GM15510 (cell line): Measurements from ENCODE around the gene BRIP1.

Experiments used
- POLR2A ChIP-seq: IDR thresholded peaks from 3 replicates; pipeline ENCODE4 v1.6.1; 2011; ENCODE audit warnings: borderline replicate concordance; ENCODE audit not compliant: insufficient read length; ENCODE audit errors: extremely low read depth

The BRIP1 gene

GRCh38 chr17:61662186-61662585 lies 201.1 kb downstream of the BRIP1 start:
- no peak for TF ChIP-seq POLR2A

GRCh38 chr17:61660746-61661485 lies 202.4 kb downstream of the BRIP1 start:
- no peak for TF ChIP-seq POLR2A

DNA sequence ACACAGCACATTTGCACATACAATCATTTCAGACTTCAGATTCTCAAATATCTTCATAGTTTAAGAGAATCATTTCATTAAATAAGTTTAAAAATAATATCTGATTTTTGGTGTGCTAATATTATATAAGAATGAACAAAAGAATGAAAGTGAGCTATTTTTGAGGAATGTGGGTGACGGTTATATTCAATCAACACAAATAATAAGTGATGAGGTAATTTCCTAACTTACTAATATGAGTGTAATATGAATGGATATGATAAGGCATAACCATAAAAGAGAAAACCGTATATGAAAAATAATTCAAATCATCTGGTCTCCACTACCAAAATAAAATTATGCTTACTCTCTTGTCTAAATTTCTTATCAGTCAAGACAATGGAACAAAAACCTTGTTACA lies 203.9 kb downstream of the BRIP1 start:
- TF ChIP-seq POLR2A, result no peak

- TF ChIP-seq POLR2A, result no peak
Measured at GRCh38 chr17:61658183-61658582, 205.1 kb downstream of the BRIP1 start.

DNA sequence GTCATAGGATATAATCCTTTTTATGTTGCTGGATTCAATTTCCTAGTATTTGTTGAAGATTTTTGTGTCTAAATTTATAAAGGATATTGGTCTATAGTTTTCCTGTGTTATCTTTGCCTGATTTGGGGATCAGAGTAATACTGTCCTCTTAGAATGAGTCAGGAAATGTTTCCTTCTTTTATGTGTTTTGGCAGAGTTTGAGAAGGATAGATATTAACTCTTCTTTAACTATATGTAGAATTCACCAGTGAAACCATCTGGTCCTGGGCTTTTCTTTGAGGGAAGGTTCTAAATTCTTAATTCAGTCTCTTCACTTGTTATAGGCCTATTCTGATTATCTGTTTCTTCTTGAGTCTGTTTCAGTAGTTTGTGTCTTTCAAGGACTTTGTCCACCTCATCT lies 206.0 kb downstream of the BRIP1 start:
- no peak for TF ChIP-seq POLR2A

GRCh38 chr17:61656721-61657217 lies 206.6 kb downstream of the BRIP1 start:
- TF ChIP-seq POLR2A, result no peak

DNA sequence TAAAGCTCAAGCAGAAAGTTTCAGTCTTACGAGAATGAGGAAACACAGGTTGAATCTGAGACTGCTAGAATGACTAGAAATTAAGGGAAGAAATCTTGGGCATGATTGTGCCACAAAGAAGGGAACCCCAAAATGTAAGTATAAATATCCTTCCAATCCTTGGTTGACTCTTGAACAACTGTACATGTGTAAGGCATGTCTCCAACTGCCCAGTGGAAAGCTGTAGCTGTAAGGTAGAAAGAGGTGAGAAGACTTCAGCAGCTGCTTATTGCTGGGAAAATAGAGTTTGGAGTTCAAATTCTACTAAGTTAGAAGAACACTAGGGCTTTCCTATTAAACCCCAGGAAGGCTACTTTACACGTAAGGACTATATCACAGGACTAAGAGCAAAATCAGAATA lies 212.6 kb downstream of the BRIP1 start:
- TF ChIP-seq POLR2A, result no peak

DNA sequence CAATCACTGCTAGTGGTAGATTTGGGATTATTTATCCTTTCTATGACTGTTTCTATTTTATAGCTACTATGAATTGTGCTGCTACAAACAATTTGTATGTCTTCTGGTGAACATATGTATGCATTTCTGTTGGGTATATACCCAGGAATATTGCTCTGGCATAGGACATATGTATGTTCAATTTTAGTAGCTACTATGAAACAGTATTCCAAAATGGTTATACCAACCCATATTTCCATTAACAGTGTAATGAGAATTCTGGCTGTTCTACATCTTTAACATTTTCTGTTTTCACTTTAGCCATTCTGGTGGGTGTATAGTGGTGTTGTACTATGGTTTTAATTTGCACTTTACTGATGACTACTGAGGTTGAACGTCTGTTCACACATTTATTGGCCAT lies 214.7 kb downstream of the BRIP1 start:
- TF ChIP-seq POLR2A, result no peak

DNA sequence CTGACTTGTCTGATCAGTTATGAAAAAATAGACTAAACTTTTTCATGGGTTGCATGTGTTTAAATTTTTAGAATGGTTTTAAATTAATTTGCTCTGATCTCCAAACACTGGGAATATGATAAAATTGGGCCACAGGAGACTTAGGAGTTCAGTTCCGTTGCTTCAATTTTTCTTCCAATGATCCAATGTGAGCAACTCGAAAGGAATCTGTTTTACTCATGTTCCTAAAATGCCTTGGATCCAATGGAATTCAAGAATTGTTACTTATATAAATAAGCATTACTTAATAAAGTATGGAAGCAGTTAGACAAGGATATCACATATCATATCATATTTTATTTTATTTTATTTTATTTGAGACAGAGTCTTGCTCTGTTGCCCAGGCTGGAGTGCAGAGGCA lies 216.3 kb downstream of the BRIP1 start:
- no peak for TF ChIP-seq POLR2A

DNA sequence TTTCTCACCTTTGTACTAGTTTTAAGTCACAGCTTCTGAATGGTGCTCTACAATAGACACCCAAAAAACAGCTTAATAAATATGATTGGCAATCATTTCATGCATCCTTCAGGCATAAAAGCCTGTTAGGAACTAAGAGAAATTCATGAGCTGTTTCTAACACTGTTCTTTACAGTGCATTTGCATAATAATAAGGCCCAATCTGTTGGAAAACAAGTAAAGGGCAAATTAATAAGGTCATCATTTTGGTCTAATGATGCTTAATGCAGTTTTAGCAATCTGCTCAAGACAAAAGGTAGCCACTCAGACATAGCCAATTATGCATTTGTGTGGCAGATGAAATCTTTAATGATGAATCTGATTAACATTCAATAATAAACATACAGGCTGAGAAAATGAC lies 216.8 kb downstream of the BRIP1 start:
- TF ChIP-seq POLR2A, result no peak

DNA sequence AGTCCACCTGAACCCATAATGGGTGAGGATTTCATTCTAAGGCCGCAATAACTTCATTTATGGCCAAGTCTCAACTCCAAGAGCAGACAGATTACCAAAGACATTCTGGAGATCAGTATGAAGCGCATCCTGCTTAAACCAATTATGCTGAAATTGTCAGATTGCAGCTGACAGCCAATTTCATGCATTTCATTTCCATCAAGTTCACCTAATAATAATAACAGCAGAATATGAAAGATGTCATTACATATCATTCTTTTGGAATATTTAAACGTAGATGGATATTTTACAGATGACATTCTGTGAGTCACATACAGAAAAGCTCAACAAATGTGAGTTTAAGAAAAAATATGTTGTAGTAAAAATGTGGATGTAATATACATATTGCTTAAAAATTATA lies 217.4 kb downstream of the BRIP1 start:
- TF ChIP-seq POLR2A, result no peak

DNA sequence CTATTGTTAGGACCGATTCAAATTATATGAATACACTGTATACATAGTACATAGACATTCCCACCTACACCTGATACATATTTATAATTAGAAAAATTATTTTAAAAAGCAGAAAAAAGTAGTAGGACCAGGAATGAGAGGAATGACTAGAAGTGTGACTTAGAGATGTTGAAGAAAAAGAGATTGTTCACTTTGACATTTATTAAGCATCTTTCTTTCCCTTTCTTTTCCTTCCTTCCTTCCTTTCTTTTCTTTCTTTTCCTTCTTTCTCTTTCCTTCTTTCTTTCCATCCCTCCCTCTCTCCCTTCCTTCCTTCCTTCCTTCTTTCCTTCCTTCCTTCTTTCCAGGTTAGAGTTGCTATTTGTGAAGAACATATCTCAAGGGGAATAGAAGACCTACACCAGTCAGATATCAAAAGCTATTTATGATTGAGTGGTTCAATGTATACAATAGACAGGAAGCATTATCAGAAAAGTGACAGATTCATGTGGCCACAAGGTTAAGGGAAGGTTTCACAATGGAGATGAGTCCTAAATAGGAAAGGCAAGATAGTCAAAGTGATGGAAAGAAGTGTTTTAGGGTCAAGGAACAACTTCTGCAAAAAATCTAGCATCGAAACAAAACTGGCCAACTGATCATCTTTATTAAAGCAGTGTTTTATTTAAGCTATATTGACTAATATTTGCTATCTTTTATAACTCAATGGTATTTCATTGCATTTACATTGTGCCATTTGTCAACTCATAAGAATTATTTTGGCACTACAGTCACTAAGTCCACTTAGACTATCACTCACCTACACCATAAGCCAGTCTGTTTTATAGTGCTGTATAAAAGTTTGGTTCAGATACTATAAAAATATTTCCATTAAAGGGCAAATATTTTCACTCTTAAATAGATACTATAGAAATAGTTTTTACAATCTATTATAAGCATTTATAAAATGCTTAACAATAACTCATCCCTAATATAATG lies 218.2 kb downstream of the BRIP1 start:
- TF ChIP-seq POLR2A, result no peak

GRCh38 chr17:61642768-61643167 lies 220.6 kb downstream of the BRIP1 start:
- TF ChIP-seq POLR2A, result no peak

- TF ChIP-seq POLR2A, result no peak
Measured at GRCh38 chr17:61641715-61642114, 221.6 kb downstream of the BRIP1 start.

GRCh38 chr17:61641084-61641483 lies 222.2 kb downstream of the BRIP1 start:
- TF ChIP-seq POLR2A, result no peak
